GM12878 (cell line): ENCODE data around the gene TMIGD3. TPM values are rescaled to one million over a fixed set of nuclear protein-coding genes. Genes with fewer than 3 reads are reported as not detected.

Experiments
- ATAC-seq: fragments of 200-7000 bp; cut with Tn5 transposase; 3 replicates; pipeline ENCODE4 v1.9.1; 2020; ENCODE audit warnings: mild to moderate bottlenecking, moderate library complexity
- BruUV-seq: library from RNA; stranded (reverse); fragments of 400-500 nt; replicated peaks from 2 replicates; lab custom pipeline; 2021; lab: Mats Ljungman, UMichigan
- CTCF ChIA-PET: fragments of 300-600 bp; sonication (Branson Sonifier 250); formaldehyde crosslinking; extraction: SDS; loops from one replicate; lab custom pipeline; 2021; ENCODE audit warnings: inconsistent platforms; lab: Yijun Ruan, JAX
- POLR2A ChIA-PET: fragments of 350-600 bp; formaldehyde crosslinking; extraction: SDS; loops from one replicate; lab custom pipeline; 2021; ENCODE audit warnings: inconsistent platforms; lab: Charles Lee
- RAD21 ChIA-PET: fragments of 300-600 bp; sonication (Branson Sonifier 250); formaldehyde crosslinking; loops from one replicate; lab custom pipeline; 2023; ENCODE audit warnings: antibody characterized with exemption; ENCODE audit not compliant: unreplicated experiment; lab: Charles Lee
- SMC1A ChIA-PET: fragments of 300-600 bp; sonication (Branson Sonifier 250); formaldehyde crosslinking; loops from one replicate; lab custom pipeline; 2023; ENCODE audit not compliant: unreplicated experiment, uncharacterized antibody; lab: Charles Lee
- DNase-seq: peaks from one replicate; pipeline ENCODE4 v3.0.0-alpha.2; 2011; ENCODE audit warnings: low read depth, low spot score
- FAIRE-seq: peaks from 3 replicates; lab custom pipeline; 2011; peaks lifted over from hg19 to GRCh38; lab: Jason Lieb, UNC
- H2AFZ ChIP-seq: 2 replicates; pipeline ENCODE4 v1.6.0; 2011; ENCODE audit warnings: low read depth, low read length, control low read depth; ENCODE audit not compliant: control insufficient read depth
- H3K27ac ChIP-seq: 2 replicates; pipeline ENCODE4 v1.5.1; 2011; ENCODE audit warnings: control low read depth; ENCODE audit not compliant: control insufficient read depth, insufficient read depth
- H3K27me3 ChIP-seq, 2 experiments: replicated peaks in 1 of 2; 2 replicates each; pipeline versions ENCODE4 v1.6.0 to v1.6.1; 2011; ENCODE audit warnings: low read length in 1 of 2; ENCODE audit not compliant: control insufficient read depth in 2 of 2, insufficient read depth in 2 of 2
- H3K36me3 ChIP-seq, 2 experiments: 2 replicates each; pipeline ENCODE4 v1.5.1; 2011; ENCODE audit warnings: low read length in 1 of 2; ENCODE audit not compliant: control insufficient read depth in 2 of 2, insufficient read depth in 2 of 2
- H3K4me1 ChIP-seq: 2 replicates; pipeline ENCODE4 v1.6.1; 2011; ENCODE audit warnings: mild to moderate bottlenecking, low read length, moderate library complexity, mixed read lengths; ENCODE audit not compliant: control insufficient read depth, insufficient read depth
- H3K4me2 ChIP-seq: 2 replicates; pipeline ENCODE4 v1.6.0; 2011; ENCODE audit warnings: control low read depth; ENCODE audit not compliant: control insufficient read depth, insufficient read depth
- H3K4me3 ChIP-seq: fragments of 200-600 bp; sonication (generic); 2 replicates; pipeline ENCODE4 v1.5.1; 2016
- H3K79me2 ChIP-seq: 2 replicates; pipeline ENCODE4 v1.6.0; 2011; ENCODE audit warnings: low read length; ENCODE audit not compliant: control insufficient read depth, insufficient read depth
- H3K9ac ChIP-seq: 2 replicates; pipeline ENCODE4 v1.8.0; 2011; ENCODE audit warnings: low read length, control low read depth, mixed read lengths; ENCODE audit not compliant: control insufficient read depth, insufficient read depth
- H3K9me3 ChIP-seq: replicated peaks from 3 replicates; pipeline ENCODE4 v1.5.1; 2011; ENCODE audit warnings: mild to moderate bottlenecking, low read length; ENCODE audit not compliant: control insufficient read depth, insufficient read depth
- H4K20me1 ChIP-seq: 2 replicates; pipeline ENCODE4 v1.6.0; 2011; ENCODE audit not compliant: control insufficient read depth, insufficient read depth
- CBFB ChIP-seq: IDR thresholded peaks from 2 replicates; pipeline ENCODE4 v1.6.1; 2016; ENCODE audit warnings: antibody characterized with exemption, low read depth
- CEBPB ChIP-seq, 2 experiments: fragments of 150-350 bp in 1 of 2; IDR thresholded peaks; 2 replicates each; pipeline ENCODE4 v1.6.1; 2012 to 2014; ENCODE audit warnings: low read depth in 2 of 2, low read length in 2 of 2, borderline replicate concordance in 1 of 2, inconsistent platforms in 1 of 2
- EZH2 ChIP-seq: IDR thresholded peaks from 2 replicates; pipeline ENCODE4 v1.6.1; 2012; ENCODE audit warnings: low read depth, mild to moderate bottlenecking, control low read depth, inconsistent platforms, low read length, borderline replicate concordance; ENCODE audit not compliant: control insufficient read depth
- NFIC ChIP-seq: IDR thresholded peaks from 2 replicates; pipeline ENCODE4 v1.6.1; 2012; ENCODE audit warnings: low read depth, mild to moderate bottlenecking, inconsistent platforms, low read length, moderate library complexity
- SPI1 ChIP-seq: IDR thresholded peaks from 2 replicates; pipeline ENCODE4 v1.6.1; 2011; ENCODE audit warnings: low read depth, mild to moderate bottlenecking, low read length, moderate library complexity, borderline replicate concordance; ENCODE audit not compliant: insufficient read depth
- SRF ChIP-seq, 2 experiments: IDR thresholded peaks; 2 replicates each; pipeline ENCODE4 v1.6.1; 2011; ENCODE audit warnings: low read depth in 2 of 2, low read length in 2 of 2, mild to moderate bottlenecking in 1 of 2, moderate library complexity in 1 of 2
- WRNIP1 ChIP-seq: IDR thresholded peaks from 2 replicates; pipeline ENCODE4 v1.6.1; 2011; ENCODE audit warnings: low read depth, low read length, improper control_type of control experiment, borderline replicate concordance
- ZBED1 ChIP-seq: IDR thresholded peaks from 2 replicates; pipeline ENCODE4 v1.6.1; 2016; ENCODE audit warnings: borderline replicate concordance
- WGBS: methylation state at CpG from one replicate; pipeline ENCODE4 v1.1.6; 2016; ENCODE audit warnings: low lambda C conversion rate; ENCODE audit not compliant: insufficient replicate concordance, insufficient coverage; ENCODE audit errors: missing lambda C conversion rate; 5-methylcytosine and 5-hydroxymethylcytosine counted together
- in situ Hi-C: fragments of 300-500 bp; cut with MboI; formaldehyde crosslinking; loops from 9 replicates; pipeline ENCODE4 v1.14.3; 2018; ENCODE audit warnings: mixed read lengths
- intact Hi-C: fragments of 100-400 bp; cut with micrococcal nuclease; formaldehyde crosslinking; loops from one replicate; pipeline ENCODE4 v1.14.2; 2022; ENCODE audit not compliant: unreplicated experiment
- polyA plus RNA-seq, 11 experiments: library from polyadenylated mRNA; depleted of rRNA in 4 of 11; unstranded in 6 of 11; stranded (reverse) in 5 of 11; fragments of >200 nt; fragmentation: Nextera tagmentation in 4 of 11; fragmentation: Illumina TruSeq in 1 of 11; extraction: Ambion mirVana in 4 of 11; extraction: Trizol in 1 of 11; gene quantifications; 1 replicate in 1 of 11; 2 replicates in 10 of 11; pipeline versions ENCODE4 v1.2.1 to v1.2.3, GENCODE V29; 2011 to 2016; ENCODE audit warnings: inconsistent platforms in 2 of 11, missing spikeins in 2 of 11, low read depth in 1 of 11
- total RNA-seq, 4 experiments: library from RNA; depleted of rRNA in 3 of 4; stranded (reverse); fragments of >200 nt in 3 of 4; fragmentation: Illumina TruSeq in 1 of 4; extraction: Trizol in 1 of 4; gene quantifications; 2 replicates each; pipeline versions ENCODE4 v1.2.1 to v1.2.3, GENCODE V29; 2013 to 2021
- TF ChIP-seq, protein P1 (sequence below): fragments of 450-650 bp; IDR thresholded peaks from 2 replicates; pipeline ENCODE4 v1.6.1; 2017; ENCODE audit warnings: mild to moderate bottlenecking, low read depth, inconsistent platforms; ENCODE audit not compliant: poor library complexity, severe bottlenecking

TMIGD3 gene
- total and polyA plus RNA-seq, 10 of the 15 experiments (the other 5 are each of a cell fraction or from before 2014, with no cell fraction given): 0.17 TPM; not detected in 9

DNA sequence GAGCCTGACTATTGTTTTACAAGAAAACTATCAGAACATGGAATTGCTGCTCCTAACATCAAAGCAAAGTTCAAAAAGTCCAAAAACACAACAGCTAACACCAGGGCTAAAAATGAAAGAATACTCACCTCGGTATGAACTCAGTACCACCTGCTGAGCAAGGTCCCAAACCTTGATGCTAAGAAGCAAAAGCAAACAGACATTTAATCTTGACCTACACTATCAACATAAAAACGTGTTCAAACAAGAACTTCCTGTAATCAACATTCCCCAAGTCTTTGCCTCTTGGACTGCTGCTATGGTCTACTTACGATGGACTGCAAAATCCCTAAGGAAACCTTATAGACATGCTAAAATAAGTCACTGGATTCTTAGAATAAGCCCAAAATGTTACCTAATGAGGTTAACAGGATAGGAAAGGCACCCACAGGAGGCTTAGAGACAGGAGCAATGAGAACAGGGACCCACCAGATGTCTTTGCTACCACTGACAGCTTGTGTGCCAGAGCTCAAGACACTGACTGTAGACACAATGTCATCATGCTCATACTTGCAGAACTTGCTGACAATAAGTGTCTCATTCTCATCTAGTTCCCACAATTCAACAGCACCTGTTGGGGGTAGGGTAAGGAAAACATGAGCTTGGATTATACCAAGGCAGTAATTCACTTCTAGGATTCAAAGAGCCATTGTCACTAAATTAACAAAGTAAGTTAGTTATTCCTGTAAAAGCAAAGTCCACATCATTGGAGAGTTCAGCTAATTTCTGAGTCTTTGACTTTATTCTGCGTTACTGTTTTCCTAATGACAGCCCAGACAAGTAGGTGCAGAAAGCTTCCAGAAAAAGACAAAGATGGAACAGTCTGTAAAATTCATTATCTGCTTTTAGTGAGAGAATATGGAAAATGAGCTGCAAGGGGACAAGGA lies 56.2 kb downstream of the TMIGD3 start:
- ChIA-PET POLR2A (interaction anchor here (0.6 to 1.5 kb wide), 3 partner anchors 24 to 233 kb away, joined by 3 to 5 read pairs (median 4); no protein-coding TSS in a partner anchor), SMC1A (interaction anchor here (0.6 to 2.0 kb wide), 17 partner anchors 9 to 417 kb away, joined by 3 to 6 read pairs (median 3); partner anchors contain the start of genes ADORA3 and TMIGD3), CTCF (interaction anchor here (1.0 to 3.1 kb wide), 10 partner anchors 9 to 416 kb away, joined by 3 to 22 read pairs (median 4); no protein-coding TSS in a partner anchor), RAD21 (interaction anchor here (0.8 to 3.5 kb wide), 8 partner anchors 9 to 322 kb away, joined by 3 to 18 read pairs (median 5); no protein-coding TSS in a partner anchor)
- Histone ChIP-seq H2AFZ (peak overlapping the region; percentile 17; the same call in 1 of the 2 replicates), H3K27ac (peak overlapping the region; percentile 67), H3K4me3 (peak overlapping the region; percentile 98), H3K9me3 (no peaks in the 10 kb centered on the region), H3K79me2 (peaks cover 66% of the 10 kb centered on the region), H3K36me3 (peaks cover 5 to 32% of the 10 kb centered on the region in 2 experiments; a peak in 3 of 4 replicates), H4K20me1 (no peaks in the 10 kb centered on the region), H3K9ac (peak overlapping the region; percentile 85; the same call in 1 of the 2 replicates), H3K4me1 (peaks cover 31% of the 10 kb centered on the region), H3K27me3 (no peaks in the 10 kb centered on the region), H3K4me2 (peak overlapping the region; percentile 32)
- FAIRE-seq (no peak), ATAC-seq (no peak), DNase-seq (no peak)
- in situ Hi-C loops: no loop called here
- 57% methylated on average over 4 of the region's 4 CpGs for WGBS
- intact Hi-C loops: loop anchor here (5.0 kb wide), 1 partner anchor 60 kb away; no protein-coding TSS in a partner anchor
- TSS peak; percentile 52 for BruUV-seq
- TF ChIP-seq WRNIP1 (no peak), EZH2 (no peak), CBFB (no peak), SRF (IDR thresholded peaks at IDR 0.05; ENCODE audit: low read depth in 2 of 2, low read length in 2 of 2) (no peak), SPI1 (no peak), NFIC (no peak), ZBED1 (no peak), CEBPB (IDR thresholded peaks at IDR 0.05; ENCODE audit: borderline replicate concordance in 1 of 2, low read depth in 2 of 2, low read length in 2 of 2) (no peak)
- TF ChIP-seq, protein P1, sequence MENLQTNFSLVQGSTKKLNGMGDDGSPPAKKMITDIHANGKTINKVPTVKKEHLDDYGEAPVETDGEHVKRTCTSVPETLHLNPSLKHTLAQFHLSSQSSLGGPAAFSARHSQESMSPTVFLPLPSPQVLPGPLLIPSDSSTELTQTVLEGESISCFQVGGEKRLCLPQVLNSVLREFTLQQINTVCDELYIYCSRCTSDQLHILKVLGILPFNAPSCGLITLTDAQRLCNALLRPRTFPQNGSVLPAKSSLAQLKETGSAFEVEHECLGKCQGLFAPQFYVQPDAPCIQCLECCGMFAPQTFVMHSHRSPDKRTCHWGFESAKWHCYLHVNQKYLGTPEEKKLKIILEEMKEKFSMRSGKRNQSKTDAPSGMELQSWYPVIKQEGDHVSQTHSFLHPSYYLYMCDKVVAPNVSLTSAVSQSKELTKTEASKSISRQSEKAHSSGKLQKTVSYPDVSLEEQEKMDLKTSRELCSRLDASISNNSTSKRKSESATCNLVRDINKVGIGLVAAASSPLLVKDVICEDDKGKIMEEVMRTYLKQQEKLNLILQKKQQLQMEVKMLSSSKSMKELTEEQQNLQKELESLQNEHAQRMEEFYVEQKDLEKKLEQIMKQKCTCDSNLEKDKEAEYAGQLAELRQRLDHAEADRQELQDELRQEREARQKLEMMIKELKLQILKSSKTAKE: no peak
